HG03196 (cell line): ENCODE measurements around the gene KLRF2.

Experiments
- ATAC-seq: cut with Tn5 transposase; IDR thresholded peaks from one replicate; pipeline ENCODE4 v1.9.1; 2021; ENCODE audit not compliant: unreplicated experiment

KLRF2 gene

DNA sequence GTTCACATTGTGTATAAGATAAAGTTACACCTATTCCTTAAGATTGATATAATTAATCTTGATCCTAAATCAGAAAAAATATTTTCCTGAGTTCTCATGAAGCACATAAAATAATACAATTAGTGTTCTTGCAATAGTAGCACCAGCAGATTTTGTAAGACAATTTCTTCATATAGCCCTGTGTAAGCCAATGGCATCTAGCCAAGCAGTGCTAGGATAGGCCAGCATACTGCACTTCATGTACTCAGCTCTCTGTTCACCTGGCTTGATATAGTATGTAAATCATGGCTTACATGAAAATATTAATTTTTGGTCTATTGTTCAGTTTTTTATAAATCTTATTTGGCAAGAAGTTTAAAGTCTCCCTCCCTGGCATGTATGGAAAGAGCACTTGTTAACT is 1.9 kb downstream of the KLRF2 start:
- no peak for ATAC-seq

DNA sequence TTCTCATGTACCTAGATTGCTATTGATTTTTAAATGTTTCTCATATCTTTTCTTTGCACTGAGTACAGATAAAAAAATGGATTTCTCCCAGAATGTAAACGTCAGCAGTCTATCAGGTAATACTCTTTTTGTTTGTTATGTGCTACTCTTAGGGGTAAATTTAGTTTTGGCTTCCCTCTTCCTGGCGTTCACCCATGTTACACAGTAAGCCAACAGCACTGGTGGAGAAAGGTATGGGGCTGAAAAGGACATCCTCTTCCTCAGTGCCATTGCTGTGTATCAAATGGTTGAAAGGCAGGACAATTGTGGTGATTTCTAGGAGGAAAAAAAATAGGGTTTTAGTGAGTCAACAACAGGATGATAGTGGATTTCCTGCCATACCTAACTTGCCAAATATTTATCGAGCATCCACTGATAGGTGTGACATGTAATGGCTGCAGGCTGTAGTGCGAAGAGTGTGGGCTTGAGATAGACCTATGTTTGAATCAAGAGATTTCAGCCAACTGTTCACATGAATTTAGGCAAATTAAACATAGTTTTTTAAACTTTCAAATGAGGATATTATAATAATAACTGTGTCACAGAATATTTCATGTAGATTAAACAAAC is 7.5 kb downstream of the KLRF2 start:
- no peak for ATAC-seq

DNA sequence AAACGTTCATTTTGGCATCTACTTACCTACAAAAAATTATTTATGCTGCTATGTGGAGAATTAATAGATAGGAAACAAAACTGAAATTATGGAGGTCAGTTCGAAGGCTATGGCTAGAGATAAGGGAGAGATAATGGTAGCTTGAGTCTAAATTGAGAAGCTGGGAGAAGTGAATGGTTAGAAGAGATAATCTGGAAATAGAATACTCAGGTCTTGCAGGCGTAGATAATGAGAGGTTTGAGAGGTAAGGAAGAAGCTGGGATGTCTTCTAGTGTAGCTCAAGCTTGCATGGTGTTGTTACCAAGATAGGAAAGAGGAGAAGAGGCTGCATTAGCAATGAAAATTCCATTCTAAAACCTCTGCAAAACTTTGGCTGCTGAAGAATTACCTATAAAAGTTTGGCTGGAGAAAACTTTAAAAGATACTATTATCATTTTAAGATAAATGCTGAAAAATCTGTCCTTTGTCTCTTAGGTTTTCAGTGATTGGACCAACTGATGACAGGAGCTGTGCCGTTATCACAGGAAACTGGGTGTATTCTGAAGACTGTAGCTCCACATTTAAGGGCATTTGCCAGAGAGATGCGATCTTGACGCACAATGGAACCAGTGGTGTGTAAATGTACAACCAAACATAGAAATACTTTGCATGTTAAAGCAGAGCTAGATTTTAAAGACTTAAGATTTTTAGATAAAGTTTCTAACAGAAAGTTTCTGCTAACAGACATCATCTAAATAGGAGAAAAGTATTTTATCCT is 14.1 kb downstream of the KLRF2 start:
- no peak for ATAC-seq

DNA sequence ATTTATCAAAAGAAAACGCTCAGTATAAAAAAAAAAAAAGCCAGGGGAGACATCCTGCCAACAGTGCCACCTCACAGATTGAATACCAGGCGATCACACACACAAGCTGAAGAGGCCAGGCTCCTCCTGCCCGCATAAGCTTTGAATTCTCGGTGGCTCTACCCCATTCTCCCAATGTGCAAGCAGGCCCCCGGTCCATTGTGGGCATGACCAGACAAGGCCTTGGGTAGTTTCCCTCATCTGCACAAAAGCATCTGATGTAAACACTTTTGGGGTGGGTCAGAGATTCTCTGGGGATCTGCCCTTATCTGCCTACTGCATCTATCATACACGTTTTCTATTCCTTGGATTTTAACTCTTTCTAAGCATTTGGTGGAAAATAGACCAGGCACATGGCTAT is 16.2 kb downstream of the KLRF2 start:
- no peak for ATAC-seq

DNA sequence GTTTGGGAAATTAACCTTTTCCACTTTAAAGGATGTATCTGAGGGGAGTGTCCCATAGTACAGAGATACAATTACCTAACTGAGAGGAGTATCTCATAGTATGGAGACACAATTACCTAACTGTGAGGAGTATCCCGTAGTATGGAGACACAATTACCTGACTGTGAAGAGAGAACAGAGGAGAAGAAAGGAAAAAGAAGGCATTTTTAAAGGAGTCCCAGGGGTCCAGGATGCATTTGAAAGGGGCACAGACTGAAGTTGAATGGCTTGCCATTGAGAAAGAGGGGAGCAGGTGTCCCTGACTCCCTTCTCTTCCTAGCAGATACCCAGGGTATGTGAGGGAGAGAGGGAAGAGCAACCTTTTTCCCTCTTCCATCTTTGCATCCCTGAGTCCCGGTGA is 17.9 kb downstream of the KLRF2 start:
- no peak for ATAC-seq

DNA sequence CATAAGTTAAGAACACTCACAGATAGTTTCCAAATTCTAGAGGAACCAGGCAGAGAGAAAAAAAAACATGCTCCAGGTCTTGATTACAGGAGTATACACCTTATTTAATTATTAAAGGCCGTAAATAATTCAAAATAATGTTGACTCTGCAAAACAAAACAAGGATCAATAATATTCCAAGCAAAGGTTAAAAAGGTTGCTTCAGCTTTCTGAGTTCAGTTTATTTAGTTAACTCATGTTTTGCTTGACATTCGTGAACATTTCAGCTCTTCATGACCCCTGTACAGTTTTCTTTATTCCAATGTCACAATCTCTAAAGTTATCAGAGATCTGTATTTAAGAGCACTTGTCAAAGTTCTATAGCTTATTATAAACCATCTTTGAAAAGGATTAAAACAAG is 19.6 kb downstream of the KLRF2 start:
- no peak for ATAC-seq

GRCh38 chr12:9902539-9903228 is 21.4 kb downstream of the KLRF2 start:
- ATAC-seq: no peak

DNA sequence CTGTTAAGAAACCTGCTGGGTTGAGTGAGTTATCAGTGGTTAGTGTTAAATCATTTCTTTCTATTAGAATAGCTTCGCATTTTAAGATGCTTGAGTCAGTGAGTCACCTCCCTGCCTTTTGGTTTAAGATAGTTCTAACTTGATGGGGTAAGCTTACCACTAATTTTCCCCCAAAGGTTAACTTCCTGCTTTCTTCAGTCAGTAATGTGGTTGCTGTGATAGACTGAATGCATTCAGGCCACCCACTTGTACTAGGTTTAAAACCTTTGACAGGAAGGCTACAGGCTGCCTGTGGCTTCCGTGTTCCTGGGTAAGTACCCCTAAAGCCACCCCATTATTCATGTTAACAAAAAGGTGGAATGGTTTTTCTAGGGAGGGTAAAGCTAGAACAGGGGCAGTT is 25.6 kb downstream of the KLRF2 start:
- no peak for ATAC-seq

- no peak for ATAC-seq
Measured at GRCh38 chr12:9907769-9908168, 26.5 kb downstream of the KLRF2 start.

- ATAC-seq: no peak
Measured at GRCh38 chr12:9908350-9908749, 27.1 kb downstream of the KLRF2 start.

GRCh38 chr12:9909724-9910123 is 28.4 kb downstream of the KLRF2 start:
- no peak for ATAC-seq

DNA sequence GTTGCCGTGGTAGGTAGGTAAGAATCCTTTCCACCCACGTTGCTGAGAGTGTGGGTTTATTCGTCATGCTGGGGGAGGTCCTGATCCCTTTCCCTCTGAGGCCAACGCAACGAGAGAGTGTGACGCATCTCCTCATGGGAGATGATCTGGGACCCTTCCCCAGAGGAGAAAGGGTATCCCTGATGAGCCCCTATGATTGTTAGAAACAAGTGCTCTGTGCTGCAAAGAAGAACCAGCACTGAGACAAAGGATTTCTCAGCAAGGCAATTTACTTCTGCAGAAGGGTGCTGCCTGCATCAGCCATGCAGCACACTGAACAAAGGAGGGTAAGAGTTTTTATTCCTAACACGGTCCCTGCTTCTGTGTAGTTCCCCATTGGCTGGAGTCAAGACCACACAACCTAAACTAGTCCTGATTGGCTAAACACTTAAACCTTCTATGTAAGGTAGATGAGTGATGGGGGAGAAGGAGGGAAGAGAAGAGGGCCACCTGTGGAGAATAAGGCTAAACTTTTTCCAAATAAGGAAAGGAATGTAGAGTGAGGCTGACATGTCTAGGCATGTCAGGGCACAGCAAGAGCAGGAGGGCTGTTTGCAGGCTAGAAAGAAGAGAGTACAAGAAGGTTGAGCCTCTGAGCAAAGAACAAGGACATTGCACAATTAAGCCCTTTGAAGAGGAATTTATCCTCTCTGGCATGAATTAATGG is 29.6 kb downstream of the KLRF2 start:
- no peak for ATAC-seq

DNA sequence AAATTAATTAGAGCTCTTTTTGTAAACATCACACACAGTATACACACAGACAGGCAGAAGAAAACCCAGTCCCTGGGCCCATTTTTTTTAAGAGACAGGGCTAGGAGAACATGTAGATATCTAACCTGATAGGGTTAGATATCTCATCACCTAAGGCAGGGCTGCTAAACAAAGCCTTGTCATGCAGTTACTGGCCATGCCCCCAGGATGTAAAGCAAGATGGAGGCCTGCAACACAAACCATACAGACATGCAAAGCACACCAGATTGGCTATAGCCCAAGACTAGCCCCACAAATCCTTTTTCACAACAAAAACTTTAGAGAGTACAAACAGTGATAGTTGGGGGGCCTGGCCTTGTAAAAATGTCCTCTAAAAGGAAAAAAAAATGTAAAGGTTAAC is 30.4 kb downstream of the KLRF2 start:
- no peak for ATAC-seq

- no peak for ATAC-seq
Measured at GRCh38 chr12:9919443-9919842, 38.2 kb downstream of the KLRF2 start.

GRCh38 chr12:9920451-9920850 is 39.2 kb downstream of the KLRF2 start:
- no peak for ATAC-seq

DNA sequence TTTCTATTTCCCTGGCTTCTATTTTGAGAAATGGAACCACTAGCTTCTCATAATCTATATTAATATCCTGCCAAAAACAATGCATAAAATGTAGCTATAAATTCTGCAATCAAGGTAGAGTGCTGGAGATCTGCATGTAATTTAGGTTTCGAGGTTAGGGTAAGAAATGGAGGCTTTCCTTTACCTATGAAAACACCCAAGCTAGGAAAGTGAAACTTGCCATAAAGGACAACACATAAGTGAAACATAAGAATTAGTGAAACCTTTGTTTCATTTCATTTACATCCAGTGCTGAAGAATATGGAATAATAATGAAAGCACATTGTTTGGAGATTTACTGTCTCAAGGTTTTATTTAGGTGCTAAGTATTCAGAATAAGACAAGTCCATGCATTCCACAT is 41.1 kb downstream of the KLRF2 start:
- no peak for ATAC-seq

DNA sequence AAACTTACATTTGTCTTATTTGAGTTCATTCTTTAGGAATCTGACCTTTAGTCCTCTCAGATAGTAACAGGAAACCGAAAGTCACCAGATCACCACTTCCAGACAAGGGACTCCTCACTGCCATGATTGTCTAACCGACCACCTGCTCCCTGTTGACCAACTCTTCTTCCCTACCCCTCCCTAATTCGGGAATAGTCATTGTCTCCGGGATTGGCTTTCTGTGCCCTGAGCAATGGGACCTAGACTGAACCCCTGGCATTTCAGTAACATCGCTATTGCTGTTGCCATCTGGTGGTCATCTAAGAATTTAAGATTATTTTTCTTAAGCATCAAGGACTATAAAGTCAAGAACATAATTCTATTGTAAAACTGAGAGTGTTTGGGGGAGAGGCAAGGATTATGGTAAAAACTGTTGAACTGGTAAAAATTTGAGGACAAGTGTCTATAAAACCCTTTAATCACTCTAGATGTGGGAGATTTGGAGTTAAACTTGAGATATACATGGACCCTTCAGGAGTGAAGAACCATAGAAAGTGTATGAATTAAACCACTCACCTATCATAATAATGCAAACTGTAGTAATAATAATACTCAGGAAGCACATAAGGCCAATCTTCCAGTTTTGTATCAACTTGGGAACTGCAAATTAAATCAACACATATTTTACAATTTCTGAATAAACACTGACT is 44.6 kb downstream of the KLRF2 start:
- ATAC-seq: no peak

- no peak for ATAC-seq
Measured at GRCh38 chr12:9926876-9927275, 45.6 kb downstream of the KLRF2 start.

DNA sequence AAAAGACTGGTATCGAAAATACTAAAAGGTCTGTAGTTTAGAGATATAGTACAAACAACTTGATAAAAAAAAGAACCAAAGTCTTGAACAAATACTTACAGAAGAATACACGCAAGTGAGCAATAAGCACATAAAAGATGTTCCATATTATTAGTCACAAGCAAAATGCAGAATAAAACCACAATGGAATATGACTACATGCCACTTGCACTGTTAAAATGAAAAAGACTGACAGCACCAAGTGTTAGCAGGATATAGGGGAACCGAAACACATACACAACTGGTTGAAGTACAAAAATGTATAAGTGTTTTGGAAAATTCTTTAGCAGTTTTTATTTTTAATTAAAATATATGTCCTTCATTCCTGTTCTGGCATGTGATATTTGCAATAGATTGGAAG is 47.3 kb downstream of the KLRF2 start:
- no peak for ATAC-seq

GRCh38 chr12:9931245-9931644 is 50.0 kb downstream of the KLRF2 start:
- ATAC-seq: no peak

- no peak for ATAC-seq
Measured at GRCh38 chr12:9932270-9932669, 51.0 kb downstream of the KLRF2 start, which contains the start of gene CLEC2A. CLEC2A (minus strand) TSS chr12:9932370; CDS start chr12:9932329, 41 bp downstream.
